Measurements from ENCODE around the gene ACTN1.

Gene ACTN1

DNA sequence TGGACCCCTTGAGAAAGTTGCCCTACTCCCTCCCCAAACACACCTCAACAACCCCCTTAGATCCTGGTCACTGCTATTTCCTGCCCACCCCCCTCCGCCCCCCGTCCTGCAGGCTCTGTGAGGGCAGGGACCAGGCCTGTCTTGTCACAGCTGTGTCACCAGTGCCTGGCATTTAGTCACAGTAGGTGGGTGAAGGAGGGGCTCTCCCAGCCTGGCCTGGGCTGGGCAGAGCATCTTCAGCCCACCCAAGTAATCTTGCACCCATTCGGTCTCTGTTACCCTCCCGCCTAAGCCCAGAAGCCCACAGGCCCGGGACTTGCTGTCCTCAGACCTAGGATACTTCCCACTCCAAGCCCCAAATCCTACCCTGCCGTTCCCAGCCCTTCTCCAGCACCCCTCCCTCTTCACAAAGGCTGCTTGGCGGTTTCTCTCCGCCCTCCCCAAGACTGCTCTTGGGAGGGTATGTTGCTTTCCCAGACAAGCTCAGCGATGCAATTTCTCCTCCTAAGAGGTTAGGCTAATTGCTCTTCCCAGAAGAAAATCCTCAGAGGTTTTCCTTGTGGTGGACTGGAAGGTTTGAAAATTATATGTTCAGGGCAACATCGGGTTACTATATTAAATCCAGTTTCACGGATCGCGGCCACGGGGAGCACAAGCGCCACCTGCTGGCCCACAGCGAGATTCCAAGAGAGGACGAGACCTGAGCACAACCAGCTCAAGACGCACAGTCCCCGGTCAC is 135.5 kb downstream of the ACTN1 start:
- H3K4me3 ChIP-seq (ENCODE audit: insufficient read length, low read depth): peak overlapping the region; percentile 40
- DNase-seq (ENCODE audit: low read depth, low spot score): peak; percentile 50

DNA sequence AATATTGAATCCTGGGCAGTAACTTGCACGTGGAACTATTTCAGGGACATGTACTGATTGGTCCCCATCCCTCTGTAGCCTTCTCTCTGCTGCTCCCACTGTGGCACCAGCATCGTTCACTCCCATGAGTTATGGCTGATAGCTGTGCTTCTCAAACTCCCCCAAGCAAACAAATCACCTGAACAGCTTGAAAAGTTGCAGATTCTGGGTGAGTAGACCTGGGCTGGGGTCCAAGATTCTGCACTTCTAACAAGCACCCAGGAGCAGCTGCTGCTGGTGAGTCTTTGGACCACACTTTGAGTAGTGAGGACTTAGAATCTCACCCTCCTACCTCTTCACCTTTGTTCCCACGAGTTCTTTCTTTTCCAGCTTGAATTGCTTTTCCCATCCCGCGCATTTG is 136.8 kb downstream of the ACTN1 start:
- no peaks in the 10 kb centered on the region for H3K9me3 ChIP-seq (ENCODE audit: insufficient read depth, low read length)
- H3K4me3 ChIP-seq (ENCODE audit: insufficient read length, low read depth): no peak overlapping the region
- H3K9ac ChIP-seq (ENCODE audit: insufficient read length, low read depth): no peak overlapping the region
- peaks cover 8% of the 10 kb centered on the region for H3K27me3 ChIP-seq (ENCODE audit: insufficient read depth, insufficient read length)
- DNase-seq (ENCODE audit: low read depth, low spot score): no peak
- no peaks in the 10 kb centered on the region for H3K4me1 ChIP-seq (ENCODE audit: insufficient read depth, insufficient read length)
- no peak for TF ChIP-seq YY1 (IDR thresholded peaks at IDR 0.05; ENCODE audit: insufficient read depth, insufficient read length)
- no peak for TF ChIP-seq ZNF274 (IDR thresholded peaks at IDR 0.05; ENCODE audit: low read depth, low read length)
- no peak for TF ChIP-seq SUZ12 (IDR thresholded peaks at IDR 0.05; ENCODE audit: extremely low read depth, insufficient read depth, insufficient read length)
- H3K36me3 ChIP-seq (ENCODE audit: insufficient read depth, insufficient read length, low read length): no peaks in the 10 kb centered on the region

More for the DNA sequence above, 135.5 kb downstream of the ACTN1 start:
- TF ChIP-seq YY1 (IDR thresholded peaks at IDR 0.05; ENCODE audit: insufficient read depth, insufficient read length): no peak
- TF ChIP-seq ZNF274 (IDR thresholded peaks at IDR 0.05; ENCODE audit: low read depth, low read length): no peak
- no peak for TF ChIP-seq SUZ12 (IDR thresholded peaks at IDR 0.05; ENCODE audit: extremely low read depth, insufficient read depth, insufficient read length)
- H3K9me3 ChIP-seq (ENCODE audit: insufficient read depth, low read length): no peaks in the 10 kb centered on the region
- H3K4me1 ChIP-seq (ENCODE audit: insufficient read depth, insufficient read length): no peaks in the 10 kb centered on the region
- H3K27me3 ChIP-seq (ENCODE audit: insufficient read depth, insufficient read length): peaks cover 8% of the 10 kb centered on the region
- peak overlapping the region; percentile 14 for H3K9ac ChIP-seq (ENCODE audit: insufficient read length, low read depth)
- H3K36me3 ChIP-seq (ENCODE audit: insufficient read depth, insufficient read length, low read length): no peaks in the 10 kb centered on the region

- H3K9ac ChIP-seq (ENCODE audit: insufficient read length, low read depth): no peak overlapping the region
- H3K36me3 ChIP-seq (ENCODE audit: insufficient read depth, insufficient read length, low read length): no peaks in the 10 kb centered on the region
- DNase-seq (ENCODE audit: low read depth, low spot score): no peak
- H3K4me1 ChIP-seq (ENCODE audit: insufficient read depth, insufficient read length): no peaks in the 10 kb centered on the region
- TF ChIP-seq SUZ12 (IDR thresholded peaks at IDR 0.05; ENCODE audit: extremely low read depth, insufficient read depth, insufficient read length) (no peak), ZNF274 (IDR thresholded peaks at IDR 0.05; ENCODE audit: low read depth, low read length) (no peak), YY1 (IDR thresholded peaks at IDR 0.05; ENCODE audit: insufficient read depth, insufficient read length) (no peak)
- peaks cover 2% of the 10 kb centered on the region; the same call in 1 of the 2 replicates for H3K9me3 ChIP-seq (ENCODE audit: insufficient read depth, low read length)
- no peak overlapping the region for H3K4me3 ChIP-seq (ENCODE audit: insufficient read length, low read depth)
- peaks cover 8% of the 10 kb centered on the region for H3K27me3 ChIP-seq (ENCODE audit: insufficient read depth, insufficient read length)
These were observed 137.9 kb downstream of the ACTN1 start for GRCh38 chr14:68841016-68841809.

DNA sequence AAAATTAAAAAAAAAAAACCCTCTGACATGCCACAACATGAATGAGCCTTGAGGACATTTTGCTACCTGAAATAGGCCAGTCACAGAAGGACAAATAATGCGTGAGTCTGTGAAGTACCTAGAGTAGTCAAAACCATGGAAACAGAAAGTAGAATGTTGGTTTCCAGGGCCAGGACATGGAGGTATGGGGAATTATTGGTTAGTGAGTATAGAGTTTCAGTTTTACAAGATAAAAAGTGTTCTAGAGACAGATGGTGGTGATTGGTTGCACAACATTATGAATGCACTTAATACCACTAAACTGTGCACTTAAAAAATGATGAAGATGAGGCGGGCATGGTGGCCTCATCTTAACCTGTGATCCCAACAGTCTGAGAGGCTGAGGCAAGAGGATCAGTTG is 138.6 kb downstream of the ACTN1 start:
- TF ChIP-seq YY1 (IDR thresholded peaks at IDR 0.05; ENCODE audit: insufficient read depth, insufficient read length) (no peak), ZNF274 (IDR thresholded peaks at IDR 0.05; ENCODE audit: low read depth, low read length) (no peak), SUZ12 (IDR thresholded peaks at IDR 0.05; ENCODE audit: extremely low read depth, insufficient read depth, insufficient read length) (no peak)
- Histone ChIP-seq H3K4me1 (ENCODE audit: insufficient read depth, insufficient read length) (no peaks in the 10 kb centered on the region), H3K9me3 (ENCODE audit: insufficient read depth, low read length) (peaks cover 10% of the 10 kb centered on the region; the same call in 1 of the 2 replicates), H3K4me3 (ENCODE audit: insufficient read length, low read depth) (no peak overlapping the region), H3K27me3 (ENCODE audit: insufficient read depth, insufficient read length) (peaks cover 8% of the 10 kb centered on the region), H3K9ac (ENCODE audit: insufficient read length, low read depth) (no peak overlapping the region), H3K36me3 (ENCODE audit: insufficient read depth, insufficient read length, low read length) (no peaks in the 10 kb centered on the region)
- DNase-seq (ENCODE audit: low read depth, low spot score): no peak

- Histone ChIP-seq H3K4me1 (ENCODE audit: insufficient read depth, insufficient read length) (no peaks in the 10 kb centered on the region), H3K4me3 (ENCODE audit: insufficient read length, low read depth) (no peak overlapping the region), H3K36me3 (ENCODE audit: insufficient read depth, insufficient read length, low read length) (no peaks in the 10 kb centered on the region), H3K9ac (ENCODE audit: insufficient read length, low read depth) (no peak overlapping the region), H3K9me3 (ENCODE audit: insufficient read depth, low read length) (peaks cover 11% of the 10 kb centered on the region; the same call in 1 of the 2 replicates), H3K27me3 (ENCODE audit: insufficient read depth, insufficient read length) (no peaks in the 10 kb centered on the region)
- no peak for DNase-seq (ENCODE audit: low read depth, low spot score)
- no peak for TF ChIP-seq YY1 (IDR thresholded peaks at IDR 0.05; ENCODE audit: insufficient read depth, insufficient read length)
- TF ChIP-seq ZNF274 (IDR thresholded peaks at IDR 0.05; ENCODE audit: low read depth, low read length): no peak
- no peak for TF ChIP-seq SUZ12 (IDR thresholded peaks at IDR 0.05; ENCODE audit: extremely low read depth, insufficient read depth, insufficient read length)
These were observed 143.0 kb downstream of the ACTN1 start for GRCh38 chr14:68836082-68836481.

DNA sequence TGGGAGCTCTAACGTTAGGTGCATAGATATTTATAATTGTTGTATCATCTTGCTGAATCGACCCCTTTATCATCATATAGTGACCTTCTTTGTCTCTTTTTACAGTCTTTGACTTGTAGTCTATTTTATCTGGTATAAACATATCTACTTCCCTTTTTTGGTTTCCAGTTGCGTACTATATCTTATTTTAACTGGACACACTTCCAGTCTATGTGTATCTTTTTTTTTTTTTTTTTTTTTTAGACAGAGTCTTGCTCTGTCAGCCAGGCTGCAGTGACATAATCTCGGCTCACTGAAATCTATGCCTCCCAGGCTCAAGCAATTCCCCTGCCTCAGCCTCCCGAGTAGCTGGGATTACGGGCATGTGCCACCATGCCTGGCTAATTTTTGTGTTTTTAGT is 144.3 kb downstream of the ACTN1 start:
- Histone ChIP-seq H3K27me3 (ENCODE audit: insufficient read depth, insufficient read length) (no peaks in the 10 kb centered on the region), H3K36me3 (ENCODE audit: insufficient read depth, insufficient read length, low read length) (no peaks in the 10 kb centered on the region), H3K9me3 (ENCODE audit: insufficient read depth, low read length) (peaks cover 11% of the 10 kb centered on the region; the same call in 1 of the 2 replicates), H3K4me3 (ENCODE audit: insufficient read length, low read depth) (no peak overlapping the region), H3K4me1 (ENCODE audit: insufficient read depth, insufficient read length) (no peaks in the 10 kb centered on the region), H3K9ac (ENCODE audit: insufficient read length, low read depth) (no peak overlapping the region)
- DNase-seq (ENCODE audit: low read depth, low spot score): no peak
- no peak for TF ChIP-seq ZNF274 (IDR thresholded peaks at IDR 0.05; ENCODE audit: low read depth, low read length)
- TF ChIP-seq YY1 (IDR thresholded peaks at IDR 0.05; ENCODE audit: insufficient read depth, insufficient read length): no peak
- no peak for TF ChIP-seq SUZ12 (IDR thresholded peaks at IDR 0.05; ENCODE audit: extremely low read depth, insufficient read depth, insufficient read length)

DNA sequence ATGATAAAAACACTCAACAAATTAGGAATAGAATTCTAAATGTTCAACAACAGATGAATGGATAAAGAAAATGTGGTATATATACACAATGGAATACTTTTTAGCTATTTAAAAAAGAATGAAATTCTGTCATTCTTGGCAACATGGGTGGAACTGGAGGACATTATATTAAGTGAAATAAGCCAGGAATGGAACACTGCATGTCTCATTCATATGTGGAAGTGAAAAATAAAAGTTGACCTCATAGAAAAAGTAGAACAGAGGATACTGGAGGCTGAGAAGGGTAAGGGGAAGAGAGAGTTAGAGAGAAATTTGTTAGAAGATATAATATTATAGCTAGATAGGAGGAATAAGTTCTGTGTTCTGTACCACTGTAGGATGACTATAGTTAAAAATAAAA is 150.4 kb downstream of the ACTN1 start:
- no peak overlapping the region for H3K9ac ChIP-seq (ENCODE audit: insufficient read length, low read depth)
- no peak for DNase-seq (ENCODE audit: low read depth, low spot score)
- no peaks in the 10 kb centered on the region for H3K9me3 ChIP-seq (ENCODE audit: insufficient read depth, low read length)
- H3K4me3 ChIP-seq (ENCODE audit: insufficient read length, low read depth): no peak overlapping the region
- H3K4me1 ChIP-seq (ENCODE audit: insufficient read depth, insufficient read length): peaks cover 3% of the 10 kb centered on the region
- no peaks in the 10 kb centered on the region for H3K36me3 ChIP-seq (ENCODE audit: insufficient read depth, insufficient read length, low read length)
- no peaks in the 10 kb centered on the region for H3K27me3 ChIP-seq (ENCODE audit: insufficient read depth, insufficient read length)
- TF ChIP-seq SUZ12 (IDR thresholded peaks at IDR 0.05; ENCODE audit: extremely low read depth, insufficient read depth, insufficient read length): no peak
- TF ChIP-seq YY1 (IDR thresholded peaks at IDR 0.05; ENCODE audit: insufficient read depth, insufficient read length): no peak
- TF ChIP-seq ZNF274 (IDR thresholded peaks at IDR 0.05; ENCODE audit: low read depth, low read length): no peak

Data from NT2/D1 (cell line).